CD4-positive, alpha-beta T cell treated with Interleukin-2 at 100 ng/mL for 4 hours (primary cell): Measurements from ENCODE around the gene DLEU7.

ENCODE experiments used
- DNase-seq: peaks from one replicate; pipeline ENCODE4 v3.0.0-alpha.2; 2020; ENCODE audit warnings: low spot score

The DLEU7 gene

GRCh38 chr13:50843257-50844083 lies at the start of gene DLEU7:
TSS of gene DLEU7 (minus strand) at chr13:50843692. CDS start at chr13:50843646, 46 bp downstream.
- DNase-seq = no peak

- peak; percentile 47 for DNase-seq
Measured at GRCh38 chr13:50892210-50892944, 48.9 kb upstream of the DLEU7 start.

- no peak for DNase-seq
Measured at GRCh38 chr13:50891206-50891605, 47.7 kb upstream of the DLEU7 start.

- DNase-seq = no peak
Measured at GRCh38 chr13:50889317-50889716, 45.8 kb upstream of the DLEU7 start.

GRCh38 chr13:50888362-50888761 lies 44.9 kb upstream of the DLEU7 start:
- DNase-seq = no peak

- no peak for DNase-seq
Measured at GRCh38 chr13:50887151-50887550, 43.7 kb upstream of the DLEU7 start.

- no peak for DNase-seq
Measured at GRCh38 chr13:50884265-50884664, 40.8 kb upstream of the DLEU7 start.

- DNase-seq = no peak
Measured at GRCh38 chr13:50883728-50884127, 40.2 kb upstream of the DLEU7 start.

- no peak for DNase-seq
Measured at GRCh38 chr13:50882816-50883435, 39.4 kb upstream of the DLEU7 start.

- DNase-seq = no peak
Measured at GRCh38 chr13:50873991-50874390, 30.5 kb upstream of the DLEU7 start.

GRCh38 chr13:50873467-50873866 lies 30.0 kb upstream of the DLEU7 start:
- DNase-seq = no peak

GRCh38 chr13:50871405-50871804 lies 27.9 kb upstream of the DLEU7 start:
- no peak for DNase-seq

GRCh38 chr13:50867637-50867945 lies 24.1 kb upstream of the DLEU7 start:
- no peak for DNase-seq

- no peak for DNase-seq
Measured at GRCh38 chr13:50866817-50867636, 23.5 kb upstream of the DLEU7 start.

GRCh38 chr13:50864492-50864891 lies 21.0 kb upstream of the DLEU7 start:
- no peak for DNase-seq

- no peak for DNase-seq
Measured at GRCh38 chr13:50855681-50856080, 12.2 kb upstream of the DLEU7 start.

GRCh38 chr13:50850445-50850844 lies 7.0 kb upstream of the DLEU7 start:
- DNase-seq = no peak

- no peak for DNase-seq
Measured at GRCh38 chr13:50847501-50847900, 4.0 kb upstream of the DLEU7 start.

GRCh38 chr13:50846861-50847475 lies 3.5 kb upstream of the DLEU7 start:
- DNase-seq = no peak

GRCh38 chr13:50845211-50845610 lies 1.7 kb upstream of the DLEU7 start:
- DNase-seq = no peak

GRCh38 chr13:50844084-50844875 lies 788 bp upstream of the DLEU7 start:
- no peak for DNase-seq
